Measurements from ENCODE around the gene TAS2R30. TPM values are rescaled to one million over a fixed set of nuclear protein-coding genes. Genes with fewer than 3 reads are reported as not detected.

TAS2R30 gene
- polyA plus RNA-seq, 1 donor from 2014 or later, result 0.53 TPM

DNA sequence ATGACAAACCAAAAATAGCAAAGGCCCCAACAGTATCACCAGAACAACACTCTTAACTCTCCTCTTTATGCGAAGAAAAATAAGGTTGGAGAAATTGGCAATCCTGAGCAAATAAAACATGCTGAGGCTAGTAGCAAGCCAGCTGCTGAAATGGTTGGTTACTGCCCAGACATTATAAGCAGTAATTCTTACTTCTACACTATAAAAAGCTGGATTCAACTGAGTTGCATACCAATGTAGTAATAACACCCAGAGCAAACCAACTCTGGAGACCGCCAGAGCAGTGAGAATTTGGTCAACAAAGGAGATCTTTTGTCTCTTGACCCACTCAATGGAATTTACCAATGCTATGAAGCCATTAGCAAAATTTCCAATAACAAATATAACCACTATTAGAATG is 628 bp downstream of the TAS2R30 start:
- no peaks in the 10 kb centered on the region for H3K9me2 ChIP-seq (ENCODE audit: insufficient read depth, low read length)
- H3K27me3 ChIP-seq (ENCODE audit: insufficient read depth, low read depth, low read length), result no peaks in the 10 kb centered on the region
- peaks cover 29% of the 10 kb centered on the region for H3K79me2 ChIP-seq (replicated peaks; ENCODE audit: insufficient read depth, low read length)
- TF ChIP-seq TAF1 (IDR thresholded peaks at IDR 0.05; ENCODE audit: low read depth) (no peak), POLR2AphosphoS5 (IDR thresholded peaks at IDR 0.05) (no peak), REST (IDR thresholded peaks at IDR 0.05; ENCODE audit: borderline replicate concordance) (no peak), SMC3 (conservative IDR thresholded peaks at IDR 0.05; ENCODE audit: poor library complexity) (no peak), EZH2 (IDR thresholded peaks at IDR 0.05; ENCODE audit: borderline replicate concordance, insufficient read depth, low read length, poor library complexity, severe bottlenecking) (no peak), RAD21 (conservative IDR thresholded peaks at IDR 0.05) (no peak)
- H3K36me3 ChIP-seq (ENCODE audit: insufficient read depth, low read length), result no peaks in the 10 kb centered on the region
- H3K9ac ChIP-seq (ENCODE audit: low read length), result no peak overlapping the region
- no peak overlapping the region for H3K4me3 ChIP-seq (ENCODE audit: low read length)
- no peak overlapping the region for H3K27ac ChIP-seq (ENCODE audit: low read length)
- no peak overlapping the region for H3K4me2 ChIP-seq (ENCODE audit: low read length)
- H3F3A ChIP-seq (ENCODE audit: insufficient read depth, low read length, poor library complexity, severe bottlenecking), result no peaks in the 10 kb centered on the region
- no peaks in the 10 kb centered on the region for H4K20me1 ChIP-seq (ENCODE audit: insufficient read depth)
- no peak overlapping the region for H2AFZ ChIP-seq (ENCODE audit: low read depth, low read length)
- no peaks in the 10 kb centered on the region for H3K9me3 ChIP-seq (ENCODE audit: low read length)

- Histone ChIP-seq H3K9me2 (ENCODE audit: insufficient read depth, low read length) (no peaks in the 10 kb centered on the region), H3K36me3 (ENCODE audit: insufficient read depth, low read length) (no peaks in the 10 kb centered on the region), H2AFZ (ENCODE audit: low read depth, low read length) (no peak overlapping the region), H3K27me3 (ENCODE audit: insufficient read depth, low read depth, low read length) (no peaks in the 10 kb centered on the region), H3K4me3 (ENCODE audit: low read length) (no peak overlapping the region), H3K9me3 (ENCODE audit: low read length) (no peaks in the 10 kb centered on the region), H3K27ac (ENCODE audit: low read length) (no peak overlapping the region), H3F3A (ENCODE audit: insufficient read depth, low read length, poor library complexity, severe bottlenecking) (no peaks in the 10 kb centered on the region), H3K79me2 (replicated peaks; ENCODE audit: insufficient read depth, low read length) (peaks cover 28% of the 10 kb centered on the region), H4K20me1 (ENCODE audit: insufficient read depth) (no peaks in the 10 kb centered on the region), H3K9ac (ENCODE audit: low read length) (no peak overlapping the region), H3K4me2 (ENCODE audit: low read length) (no peak overlapping the region)
- TF ChIP-seq REST (IDR thresholded peaks at IDR 0.05; ENCODE audit: borderline replicate concordance), result no peak
- TF ChIP-seq RAD21 (conservative IDR thresholded peaks at IDR 0.05), result no peak
- TF ChIP-seq EP300 (conservative IDR thresholded peaks at IDR 0.05; ENCODE audit: poor library complexity, severe bottlenecking), result no peak
- TF ChIP-seq MXI1 (conservative IDR thresholded peaks at IDR 0.05; ENCODE audit: poor library complexity, severe bottlenecking), result no peak
- TF ChIP-seq CTCF (IDR thresholded peaks at IDR 0.05; ENCODE audit: poor library complexity, severe bottlenecking), result no peak
- TF ChIP-seq POLR2AphosphoS5 (IDR thresholded peaks at IDR 0.05), result no peak
- TF ChIP-seq SMC3 (conservative IDR thresholded peaks at IDR 0.05; ENCODE audit: poor library complexity), result no peak
Observed at GRCh38 chr12:11133162-11133561, 1.3 kb downstream of the TAS2R30 start.
